Mesenchymal stem cell (in vitro differentiated cells and primary cell): ENCODE measurements around the gene INPPL1.

Experiments used
- DNase-seq: peaks from one replicate; pipeline ENCODE4 v3.0.0-alpha.2; 2013
- H2AFZ ChIP-seq: one replicate; pipeline ENCODE4 v1.6.1; 2013; ENCODE audit warnings: low read depth, mild to moderate bottlenecking, control low read depth, inconsistent platforms, low read length, moderate library complexity
- H2AK5ac ChIP-seq: 2 replicates; pipeline ENCODE4 v1.6.1; 2013; ENCODE audit warnings: low read length, moderate library complexity, mild to moderate bottlenecking, inconsistent platforms; ENCODE audit not compliant: severe bottlenecking
- H2BK120ac ChIP-seq: one replicate; pipeline ENCODE4 v1.6.1; 2013; ENCODE audit warnings: low read depth, mild to moderate bottlenecking, inconsistent platforms, low read length, moderate library complexity
- H2BK12ac ChIP-seq, 2 experiments: one replicate each; pipeline ENCODE4 v1.6.1; 2013; ENCODE audit warnings: inconsistent platforms in 2 of 2, low read length in 2 of 2, mild to moderate bottlenecking in 2 of 2, moderate library complexity in 2 of 2, control low read depth in 1 of 2
- H2BK15ac ChIP-seq: one replicate; pipeline ENCODE4 v1.6.1; 2013; ENCODE audit warnings: mild to moderate bottlenecking, low read depth, inconsistent platforms; ENCODE audit not compliant: poor library complexity, severe bottlenecking
- H2BK5ac ChIP-seq: 2 replicates; pipeline ENCODE4 v1.6.1; 2013; ENCODE audit warnings: low read depth, mild to moderate bottlenecking, low read length, control low read depth, inconsistent platforms; ENCODE audit not compliant: poor library complexity, severe bottlenecking
- H3K14ac ChIP-seq, 2 experiments: one replicate each; pipeline ENCODE4 v1.6.1; 2013; ENCODE audit warnings: inconsistent platforms in 2 of 2, low read length in 2 of 2, control low read depth in 1 of 2, mild to moderate bottlenecking in 1 of 2, moderate library complexity in 1 of 2
- H3K18ac ChIP-seq, 2 experiments: one replicate each; pipeline ENCODE4 v1.6.1; 2013; ENCODE audit warnings: inconsistent platforms in 2 of 2, low read length in 2 of 2, control low read depth in 1 of 2, low read depth in 1 of 2, mild to moderate bottlenecking in 1 of 2
- H3K23ac ChIP-seq, 2 experiments: one replicate each; pipeline ENCODE4 v1.6.1; 2013; ENCODE audit warnings: inconsistent platforms in 2 of 2, low read length in 2 of 2, mild to moderate bottlenecking in 2 of 2, moderate library complexity in 2 of 2, control low read depth in 1 of 2
- H3K27ac ChIP-seq: 2 replicates; pipeline ENCODE4 v1.5.1; 2013; ENCODE audit warnings: mild to moderate bottlenecking, moderate library complexity, low read length, control low read depth, inconsistent platforms; ENCODE audit not compliant: poor library complexity, severe bottlenecking
- H3K27me3 ChIP-seq, 2 experiments: 2 replicates each; pipeline versions ENCODE4 v1.6.1 to v1.7.0; 2013; ENCODE audit warnings: low read length in 2 of 2, mild to moderate bottlenecking in 2 of 2, moderate library complexity in 2 of 2, control low read depth in 1 of 2, inconsistent platforms in 1 of 2; ENCODE audit not compliant: control insufficient read depth in 1 of 2, insufficient read depth in 1 of 2
- H3K36me3 ChIP-seq, 2 experiments: 2 replicates each; pipeline versions ENCODE4 v1.6.1 to v1.7.0; 2013; ENCODE audit warnings: low read length in 2 of 2, control low read depth in 1 of 2, inconsistent platforms in 1 of 2, low read depth in 1 of 2, mild to moderate bottlenecking in 1 of 2; ENCODE audit not compliant: insufficient read depth in 2 of 2, control insufficient read depth in 1 of 2
- H3K4ac ChIP-seq, 2 experiments: one replicate each; pipeline ENCODE4 v1.6.1; 2013; ENCODE audit warnings: inconsistent platforms in 2 of 2, low read length in 2 of 2, mild to moderate bottlenecking in 2 of 2, moderate library complexity in 2 of 2, control low read depth in 1 of 2, low read depth in 1 of 2
- H3K4me1 ChIP-seq: 2 replicates; pipeline ENCODE4 v1.6.1; 2013; ENCODE audit warnings: low read depth, low read length, control low read depth; ENCODE audit not compliant: control insufficient read depth, insufficient read depth
- H3K4me2 ChIP-seq: 2 replicates; pipeline ENCODE4 v1.6.1; 2013; ENCODE audit warnings: low read length, mild to moderate bottlenecking, inconsistent platforms; ENCODE audit not compliant: poor library complexity, severe bottlenecking
- H3K4me3 ChIP-seq, 2 experiments: 2 replicates each; pipeline versions ENCODE4 v1.5.1 to v1.7.0; 2013; ENCODE audit warnings: low read length in 2 of 2, mild to moderate bottlenecking in 2 of 2, control low read depth in 1 of 2, low read depth in 1 of 2; ENCODE audit not compliant: insufficient read depth in 1 of 2
- H3K79me1 ChIP-seq: replicated peaks from 2 replicates; pipeline ENCODE4 v1.6.1; 2013; ENCODE audit warnings: mild to moderate bottlenecking, control low read depth, low read length, inconsistent platforms; ENCODE audit not compliant: poor library complexity, severe bottlenecking
- H3K9ac ChIP-seq: 2 replicates; pipeline ENCODE4 v1.7.0; 2013; ENCODE audit warnings: mild to moderate bottlenecking, low read length, moderate library complexity
- H3K9me3 ChIP-seq: 2 replicates; pipeline ENCODE4 v1.7.0; 2013; ENCODE audit warnings: mild to moderate bottlenecking, low read length; ENCODE audit not compliant: control insufficient read depth
- H4K8ac ChIP-seq: one replicate; pipeline ENCODE4 v1.6.1; 2013; ENCODE audit warnings: inconsistent platforms, mild to moderate bottlenecking, low read length, moderate library complexity
- H4K91ac ChIP-seq: one replicate; pipeline ENCODE4 v1.6.1; 2013; ENCODE audit warnings: mild to moderate bottlenecking, low read length, inconsistent platforms
- WGBS: methylation state at CpG from one replicate; pipeline ENCODE4 v1.1.7; 2013; ENCODE audit warnings: mixed read lengths; 5-methylcytosine and 5-hydroxymethylcytosine counted together

The INPPL1 gene

DNA sequence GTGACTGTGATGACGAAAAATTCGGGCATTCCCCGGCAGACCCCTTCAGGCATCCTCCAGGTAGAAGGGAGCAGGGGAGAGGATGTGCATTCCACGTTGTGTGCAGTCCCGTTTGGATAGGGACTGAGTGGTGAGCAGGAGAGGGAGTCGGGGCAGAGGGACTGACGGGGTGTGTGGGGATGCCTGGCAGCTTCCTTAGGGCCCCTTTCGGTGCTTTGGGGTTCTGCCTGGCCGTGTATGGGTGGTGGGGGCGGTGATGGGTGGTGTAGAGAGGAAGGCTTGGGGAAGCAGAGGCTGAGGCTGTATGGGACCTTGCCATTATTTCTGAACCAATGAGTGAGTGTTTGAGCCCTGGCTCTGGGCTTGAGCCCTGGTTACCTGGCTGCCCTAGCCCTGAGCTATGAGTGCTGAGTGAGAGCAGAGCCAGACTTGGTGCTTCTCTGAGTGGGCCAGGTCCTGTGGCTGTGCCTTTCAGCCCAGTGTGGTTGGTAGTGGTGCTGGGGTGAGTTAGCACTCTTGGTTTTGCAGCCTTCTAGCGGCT is 914 bp downstream of the INPPL1 start:
- H3K4me3 ChIP-seq, result peak overlapping the region; percentile 82 to 98
- no peak overlapping the region for H2BK120ac ChIP-seq
- H3K4me2 ChIP-seq, result peak overlapping the region; percentile 78
- no peaks in the 10 kb centered on the region for H3K9me3 ChIP-seq
- H3K4ac ChIP-seq, result peak overlapping the region in 1 of 2 experiments; percentile 20
- H2BK5ac ChIP-seq, result no peak overlapping the region
- peak overlapping the region in 1 of 2 experiments; percentile 60 for H2BK12ac ChIP-seq
- H3K23ac ChIP-seq, result peak overlapping the region; percentile 42 to 84
- H3K36me3 ChIP-seq, result peaks cover 38 to 41% of the 10 kb centered on the region in 2 experiments
- H3K79me1 ChIP-seq, result peaks cover 25% of the 10 kb centered on the region
- no peak overlapping the region for H2AFZ ChIP-seq
- no peak overlapping the region for H2BK15ac ChIP-seq
- peak overlapping the region; percentile 50 for H3K27ac ChIP-seq
- H4K91ac ChIP-seq, result no peak overlapping the region
- no peak overlapping the region for H4K8ac ChIP-seq
- H3K27me3 ChIP-seq, result no peaks in the 10 kb centered on the region
- peak overlapping the region in 1 of 2 experiments; percentile 98 for H3K14ac ChIP-seq
- WGBS, result 5% methylated on average over 10 of the region's 11 CpGs
- no peak for DNase-seq
- H3K4me1 ChIP-seq, result peaks cover 35% of the 10 kb centered on the region
- peak overlapping the region; percentile 66 for H2AK5ac ChIP-seq
- peak overlapping the region; percentile 94 for H3K9ac ChIP-seq
- peak overlapping the region in 1 of 2 experiments; percentile 88 for H3K18ac ChIP-seq

DNA sequence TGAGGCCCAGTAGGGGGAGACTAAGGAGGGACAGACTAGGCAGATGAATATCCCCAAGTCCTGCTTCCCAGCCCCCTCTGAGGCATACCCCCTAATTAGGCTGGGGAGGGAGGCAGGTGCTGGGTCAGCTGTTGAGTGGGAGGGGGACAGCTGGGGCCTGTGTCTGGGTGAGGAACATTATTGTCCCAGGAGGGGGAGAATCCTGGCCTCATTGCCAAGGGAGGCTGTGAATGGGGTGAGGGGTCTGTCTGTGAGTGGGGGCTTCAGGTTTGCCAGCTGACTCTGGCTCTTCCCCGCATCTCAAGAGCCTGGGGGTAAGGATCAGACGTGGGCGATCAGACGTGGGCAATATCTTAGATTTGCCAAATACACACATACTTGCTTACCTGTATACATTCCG is 2.1 kb downstream of the INPPL1 start:
- Histone ChIP-seq H3K4me1 (peaks cover 32% of the 10 kb centered on the region), H3K9me3 (no peaks in the 10 kb centered on the region), H2BK120ac (no peak overlapping the region), H2BK12ac (no peak overlapping the region), H3K23ac (no peak overlapping the region), H3K79me1 (peaks cover 34% of the 10 kb centered on the region), H2BK15ac (no peak overlapping the region), H3K27ac (no peak overlapping the region), H4K91ac (no peak overlapping the region), H3K4ac (no peak overlapping the region), H2AFZ (no peak overlapping the region), H2BK5ac (no peak overlapping the region), H3K36me3 (peaks cover 50 to 53% of the 10 kb centered on the region in 2 experiments), H3K27me3 (no peaks in the 10 kb centered on the region), H3K9ac (no peak overlapping the region), H3K14ac (no peak overlapping the region), H4K8ac (peak overlapping the region; percentile 56), H3K4me3 (no peak overlapping the region), H2AK5ac (no peak overlapping the region), H3K18ac (no peak overlapping the region), H3K4me2 (peak overlapping the region; percentile 18)
- 94% methylated on average over 5 of the region's 5 CpGs for WGBS
- DNase-seq, result no peak

- H2BK120ac ChIP-seq, result no peak overlapping the region
- 93% methylated on average over 14 of the region's 14 CpGs for WGBS
- H2BK5ac ChIP-seq, result no peak overlapping the region
- no peak overlapping the region for H3K4ac ChIP-seq
- H2AK5ac ChIP-seq, result no peak overlapping the region
- H3K14ac ChIP-seq, result no peak overlapping the region
- no peak for DNase-seq
- no peak overlapping the region for H3K18ac ChIP-seq
- H3K27ac ChIP-seq, result peak overlapping the region; percentile 14
- H4K91ac ChIP-seq, result peak overlapping the region; percentile 10
- no peak overlapping the region for H2BK12ac ChIP-seq
- no peaks in the 10 kb centered on the region for H3K9me3 ChIP-seq
- no peak overlapping the region for H3K9ac ChIP-seq
- no peak overlapping the region for H4K8ac ChIP-seq
- H3K23ac ChIP-seq, result no peak overlapping the region
- H3K4me1 ChIP-seq, result peaks cover 31% of the 10 kb centered on the region
- peaks cover 58 to 62% of the 10 kb centered on the region in 2 experiments for H3K36me3 ChIP-seq
- H2BK15ac ChIP-seq, result no peak overlapping the region
- H3K4me2 ChIP-seq, result peak overlapping the region; percentile 1
- no peak overlapping the region for H2AFZ ChIP-seq
- peaks cover 42% of the 10 kb centered on the region for H3K79me1 ChIP-seq
- no peak overlapping the region for H3K4me3 ChIP-seq
- no peaks in the 10 kb centered on the region for H3K27me3 ChIP-seq
Observed at GRCh38 chr11:72227316-72228228, 3.0 kb downstream of the INPPL1 start.

DNA sequence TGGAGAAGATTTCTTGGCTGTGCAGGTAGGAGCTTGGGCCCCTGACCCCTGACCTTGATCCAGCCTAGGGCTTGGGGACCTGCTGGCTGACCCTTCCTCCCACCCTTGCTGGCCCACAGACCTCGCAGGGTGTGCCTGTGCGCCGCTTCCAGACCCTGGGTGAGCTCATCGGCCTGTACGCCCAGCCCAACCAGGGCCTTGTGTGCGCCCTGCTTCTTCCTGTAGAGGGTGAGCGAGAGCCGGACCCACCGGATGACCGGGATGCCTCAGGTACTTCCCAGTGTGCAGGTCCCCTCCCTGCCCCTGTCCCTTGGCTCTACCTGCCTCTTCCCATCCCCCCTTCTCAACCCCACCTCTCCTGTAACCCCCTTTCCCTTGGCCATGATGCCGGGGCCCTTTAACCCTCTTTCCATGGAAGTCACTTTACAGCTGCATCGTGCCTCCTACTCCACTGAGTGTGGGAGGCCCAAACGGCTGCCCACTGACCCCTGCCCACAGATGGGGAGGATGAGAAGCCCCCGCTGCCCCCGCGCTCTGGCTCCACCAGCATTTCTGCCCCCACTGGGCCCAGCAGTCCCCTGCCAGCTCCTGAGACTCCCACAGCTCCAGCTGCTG is 3.8 kb downstream of the INPPL1 start:
- peaks cover 66 to 69% of the 10 kb centered on the region in 2 experiments for H3K36me3 ChIP-seq
- 95% methylated on average over 16 of the region's 16 CpGs for WGBS
- no peak overlapping the region for H3K18ac ChIP-seq
- H4K91ac ChIP-seq, result peak overlapping the region; percentile 10
- H3K14ac ChIP-seq, result no peak overlapping the region
- peak overlapping the region; percentile 4 for H3K27ac ChIP-seq
- no peak overlapping the region for H4K8ac ChIP-seq
- H3K9me3 ChIP-seq, result no peaks in the 10 kb centered on the region
- H3K27me3 ChIP-seq, result no peaks in the 10 kb centered on the region
- no peak overlapping the region for H2AFZ ChIP-seq
- DNase-seq, result no peak
- H3K4me1 ChIP-seq, result peaks cover 29% of the 10 kb centered on the region
- no peak overlapping the region for H3K23ac ChIP-seq
- no peak overlapping the region for H2BK5ac ChIP-seq
- no peak overlapping the region for H2BK12ac ChIP-seq
- H3K79me1 ChIP-seq, result peaks cover 49% of the 10 kb centered on the region
- no peak overlapping the region for H3K4me2 ChIP-seq
- no peak overlapping the region for H2BK120ac ChIP-seq
- H3K4me3 ChIP-seq, result no peak overlapping the region
- H3K4ac ChIP-seq, result no peak overlapping the region
- H2BK15ac ChIP-seq, result no peak overlapping the region
- H3K9ac ChIP-seq, result no peak overlapping the region
- peak overlapping the region; percentile 5 for H2AK5ac ChIP-seq
